HepG2 (cell line): Measurements from ENCODE around the gene QRSL1. TPM values are rescaled to one million over a fixed set of nuclear protein-coding genes. Genes with fewer than 3 reads are reported as not detected.
"Not testable (repeated sequence)": the region's sequence is repeated elsewhere in the genome, so short reads cannot be mapped to it uniquely, and the experiment has no call there.

ENCODE experiments used
- ATAC-seq: fragments of 200-7000 bp; cut with Tn5 transposase; 3 replicates; pipeline ENCODE4 v1.9.1; 2020; ENCODE audit warnings: mild to moderate bottlenecking, moderate library complexity
- BruUV-seq: library from RNA; stranded (reverse); fragments of 400-500 nt; replicated peaks from 2 replicates; lab custom pipeline; 2021; lab: Mats Ljungman, UMichigan
- CTCF ChIA-PET: fragments of 300-600 bp; formaldehyde crosslinking; extraction: SDS; loops from one replicate; lab custom pipeline; 2021; ENCODE audit warnings: low total read pairs, inconsistent platforms, low intra/inter-chr PET ratio; lab: Yijun Ruan, JAX
- POLR2A ChIA-PET: fragments of 350-600 bp; sonication (Branson Sonifier 250); formaldehyde crosslinking; loops from one replicate; lab custom pipeline; 2020; ENCODE audit warnings: antibody characterized with exemption, inconsistent platforms; lab: Yijun Ruan, JAX
- DNase-seq: peaks from one replicate; pipeline ENCODE4 v3.0.0-alpha.2; 2015; ENCODE audit warnings: low spot score
- FAIRE-seq: peaks from 3 replicates; lab custom pipeline; 2011; peaks lifted over from hg19 to GRCh38; lab: Jason Lieb, UNC
- H2AFZ ChIP-seq: one replicate; pipeline ENCODE4 v1.6.1; 2011; ENCODE audit warnings: low read length, inconsistent platforms
- H3K27ac ChIP-seq: fragments of 300-600 bp; 3 replicates; pipeline ENCODE4 v1.8.0; 2011; ENCODE audit warnings: mixed run types, mild to moderate bottlenecking, mixed read lengths, low read length, inconsistent platforms; ENCODE audit not compliant: insufficient read depth; ENCODE audit errors: extremely low read length
- H3K27me3 ChIP-seq, 2 experiments: fragments of 200-600 bp in 1 of 2; 2 replicates in 1 of 2; 3 replicates in 1 of 2; pipeline versions ENCODE4 v1.6.0 to v1.8.0; 2011; ENCODE audit warnings: low read length in 2 of 2, mild to moderate bottlenecking in 2 of 2, moderate library complexity in 2 of 2, inconsistent platforms in 1 of 2; ENCODE audit not compliant: insufficient read depth in 2 of 2, control insufficient read depth in 1 of 2
- H3K36me3 ChIP-seq, 2 experiments: fragments of 200-600 bp in 1 of 2; replicated peaks in 1 of 2; 2 replicates in 1 of 2; 3 replicates in 1 of 2; pipeline versions ENCODE4 v1.5.1 to v1.8.0; 2011; ENCODE audit warnings: low read length in 2 of 2, inconsistent platforms in 1 of 2; ENCODE audit not compliant: insufficient read depth in 2 of 2, control insufficient read depth in 1 of 2
- H3K4me1 ChIP-seq: 2 replicates; pipeline ENCODE4 v1.5.1; 2012; ENCODE audit warnings: low read length, inconsistent platforms; ENCODE audit not compliant: insufficient read depth
- H3K4me2 ChIP-seq: 2 replicates; pipeline ENCODE4 v1.6.0; 2011; ENCODE audit warnings: low read depth, low read length, inconsistent platforms
- H3K4me3 ChIP-seq, 3 experiments: fragments of 200-600 bp in 1 of 3; sonication (generic), shearing (Covaris generic) in 1 of 3; replicated peaks in 1 of 3; 2 replicates each; pipeline ENCODE4 v1.5.1; 2011 to 2016; ENCODE audit warnings: low read length in 3 of 3, inconsistent platforms in 2 of 3, low read depth in 2 of 3, mild to moderate bottlenecking in 2 of 3, control low read depth in 1 of 3, mixed read lengths in 1 of 3; ENCODE audit not compliant: insufficient read depth in 1 of 3
- H3K79me2 ChIP-seq: one replicate; pipeline ENCODE4 v1.6.1; 2011; ENCODE audit warnings: low read length, inconsistent platforms; ENCODE audit not compliant: insufficient read depth
- H3K9ac ChIP-seq: 2 replicates; pipeline ENCODE4 v1.6.0; 2011; ENCODE audit warnings: mild to moderate bottlenecking, low read depth, low read length, inconsistent platforms; ENCODE audit not compliant: insufficient read depth
- H3K9me3 ChIP-seq: 2 replicates; pipeline ENCODE4 v1.5.1; 2012; ENCODE audit warnings: mild to moderate bottlenecking, low read length
- H4K20me1 ChIP-seq: 2 replicates; pipeline ENCODE4 v1.6.0; 2011; ENCODE audit warnings: inconsistent platforms, mild to moderate bottlenecking, low read length, moderate library complexity; ENCODE audit not compliant: insufficient read depth
- WGBS: methylation state at CpG from one replicate; pipeline ENCODE4 v1.1.6; 2017; ENCODE audit warnings: low lambda C conversion rate; 5-methylcytosine and 5-hydroxymethylcytosine counted together
- in situ Hi-C: cut with HindIII; loops from 2 replicates; pipeline ENCODE4 v1.10.0; 2017; ENCODE audit warnings: low pct_unique_long_range_greater_than_20kb; ENCODE audit not compliant: extremely low pct_ligation_motif_present
- intact Hi-C: fragments of 100-400 bp; cut with micrococcal nuclease; formaldehyde crosslinking; loops from one replicate; pipeline ENCODE4 v1.10.0; 2022; ENCODE audit not compliant: unreplicated experiment
- polyA plus RNA-seq, 8 experiments: library from polyadenylated mRNA; depleted of rRNA in 3 of 8; stranded (reverse) in 7 of 8; unstranded in 1 of 8; fragments of >200 nt; fragmentation: Illumina TruSeq in 4 of 8; extraction: Trizol in 4 of 8; gene quantifications; 2 replicates each; pipeline versions ENCODE4 v1.2.1 to v1.2.3, GENCODE V29; 2011 to 2016; ENCODE audit warnings: low read depth in 4 of 8, missing spikeins in 1 of 8, mixed read lengths in 1 of 8; ENCODE audit not compliant: insufficient read depth in 1 of 8
- total RNA-seq, 5 experiments: library from RNA; depleted of rRNA; stranded (reverse); fragments of >200 nt; fragmentation: Illumina TruSeq; extraction: Trizol; gene quantifications; 2 replicates each; pipeline ENCODE4 v1.2.3, GENCODE V29; 2016; ENCODE audit warnings: low read depth in 1 of 5
- TF ChIP-seq, protein P1 (sequence below): IDR thresholded peaks from 2 replicates; pipeline ENCODE4 v1.6.1; 2016; ENCODE audit warnings: low read depth, missing genetic modification reagents, missing compliant biosample characterization

Gene QRSL1
- total and polyA plus RNA-seq, 2 of the 13 experiments (the other 11 are each of a cell fraction or from before 2014, with no cell fraction given), result 8.2 to 22.3 TPM

DNA sequence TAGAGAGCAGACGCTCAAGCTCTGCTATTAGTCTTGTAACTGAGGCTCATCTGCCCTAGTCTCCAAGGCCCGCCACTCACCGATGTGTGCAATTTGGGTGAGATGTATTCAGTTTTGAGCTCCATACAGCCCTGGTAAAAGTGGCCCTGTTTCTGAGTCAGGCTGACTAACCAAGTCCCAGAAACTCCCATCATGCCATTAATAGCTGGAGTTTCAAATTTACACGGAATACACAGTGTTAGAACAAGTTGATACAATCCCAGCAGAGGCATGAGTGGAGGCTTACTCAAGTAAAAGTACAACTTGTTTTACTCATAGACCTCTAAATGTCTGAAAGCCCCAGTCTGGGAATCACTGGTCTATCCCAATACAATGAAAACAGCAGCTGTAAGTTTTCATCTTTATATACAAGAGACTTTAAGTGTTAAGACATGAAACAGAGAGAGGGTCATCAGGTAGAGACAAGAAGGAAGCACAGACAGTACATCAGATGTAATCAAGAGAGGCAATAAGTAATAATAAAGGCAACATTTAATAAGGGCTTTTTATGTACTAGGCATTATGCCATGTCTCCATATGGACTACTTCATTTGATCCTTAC lies 42.5 kb upstream of the QRSL1 start (continued):
- TF ChIP-seq, protein P1, sequence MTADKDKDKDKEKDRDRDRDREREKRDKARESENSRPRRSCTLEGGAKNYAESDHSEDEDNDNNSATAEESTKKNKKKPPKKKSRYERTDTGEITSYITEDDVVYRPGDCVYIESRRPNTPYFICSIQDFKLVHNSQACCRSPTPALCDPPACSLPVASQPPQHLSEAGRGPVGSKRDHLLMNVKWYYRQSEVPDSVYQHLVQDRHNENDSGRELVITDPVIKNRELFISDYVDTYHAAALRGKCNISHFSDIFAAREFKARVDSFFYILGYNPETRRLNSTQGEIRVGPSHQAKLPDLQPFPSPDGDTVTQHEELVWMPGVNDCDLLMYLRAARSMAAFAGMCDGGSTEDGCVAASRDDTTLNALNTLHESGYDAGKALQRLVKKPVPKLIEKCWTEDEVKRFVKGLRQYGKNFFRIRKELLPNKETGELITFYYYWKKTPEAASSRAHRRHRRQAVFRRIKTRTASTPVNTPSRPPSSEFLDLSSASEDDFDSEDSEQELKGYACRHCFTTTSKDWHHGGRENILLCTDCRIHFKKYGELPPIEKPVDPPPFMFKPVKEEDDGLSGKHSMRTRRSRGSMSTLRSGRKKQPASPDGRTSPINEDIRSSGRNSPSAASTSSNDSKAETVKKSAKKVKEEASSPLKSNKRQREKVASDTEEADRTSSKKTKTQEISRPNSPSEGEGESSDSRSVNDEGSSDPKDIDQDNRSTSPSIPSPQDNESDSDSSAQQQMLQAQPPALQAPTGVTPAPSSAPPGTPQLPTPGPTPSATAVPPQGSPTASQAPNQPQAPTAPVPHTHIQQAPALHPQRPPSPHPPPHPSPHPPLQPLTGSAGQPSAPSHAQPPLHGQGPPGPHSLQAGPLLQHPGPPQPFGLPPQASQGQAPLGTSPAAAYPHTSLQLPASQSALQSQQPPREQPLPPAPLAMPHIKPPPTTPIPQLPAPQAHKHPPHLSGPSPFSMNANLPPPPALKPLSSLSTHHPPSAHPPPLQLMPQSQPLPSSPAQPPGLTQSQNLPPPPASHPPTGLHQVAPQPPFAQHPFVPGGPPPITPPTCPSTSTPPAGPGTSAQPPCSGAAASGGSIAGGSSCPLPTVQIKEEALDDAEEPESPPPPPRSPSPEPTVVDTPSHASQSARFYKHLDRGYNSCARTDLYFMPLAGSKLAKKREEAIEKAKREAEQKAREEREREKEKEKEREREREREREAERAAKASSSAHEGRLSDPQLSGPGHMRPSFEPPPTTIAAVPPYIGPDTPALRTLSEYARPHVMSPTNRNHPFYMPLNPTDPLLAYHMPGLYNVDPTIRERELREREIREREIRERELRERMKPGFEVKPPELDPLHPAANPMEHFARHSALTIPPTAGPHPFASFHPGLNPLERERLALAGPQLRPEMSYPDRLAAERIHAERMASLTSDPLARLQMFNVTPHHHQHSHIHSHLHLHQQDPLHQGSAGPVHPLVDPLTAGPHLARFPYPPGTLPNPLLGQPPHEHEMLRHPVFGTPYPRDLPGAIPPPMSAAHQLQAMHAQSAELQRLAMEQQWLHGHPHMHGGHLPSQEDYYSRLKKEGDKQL (CRISPR knock-in tag), result no peak

DNA sequence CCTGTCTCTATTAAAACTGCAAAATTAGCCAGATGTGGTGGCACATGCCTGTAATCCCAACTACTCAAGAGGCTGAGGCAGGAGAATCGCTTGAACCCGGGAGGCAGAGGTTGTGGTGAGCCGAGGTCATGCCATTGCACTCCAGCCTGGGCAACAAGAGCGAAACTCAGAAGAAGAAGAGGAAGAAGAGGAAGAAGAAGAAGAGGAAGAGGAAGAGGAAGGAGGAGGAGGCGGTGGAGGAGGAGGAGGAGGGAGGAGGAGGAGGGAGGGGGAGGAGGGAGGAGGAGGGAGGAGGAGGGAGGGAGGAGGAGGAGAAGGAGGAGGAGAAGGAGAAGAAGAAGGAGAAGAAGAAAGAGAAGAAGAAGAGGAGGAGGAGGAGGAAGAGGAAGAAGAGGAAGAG lies 40.4 kb upstream of the QRSL1 start:
- ATAC-seq, H3K9ac ChIP-seq, H3K9me3 ChIP-seq, POLR2A ChIA-PET, BruUV-seq, H3K27me3 ChIP-seq, H2AFZ ChIP-seq, DNase-seq, FAIRE-seq, H4K20me1 ChIP-seq, CTCF ChIA-PET, in situ Hi-C loops, H3K4me1 ChIP-seq, H3K4me2 ChIP-seq, H3K36me3 ChIP-seq, H3K4me3 ChIP-seq, intact Hi-C loops, H3K27ac ChIP-seq, H3K79me2 ChIP-seq: not testable (repeated sequence)
- 79% methylated on average over 5 of the region's 5 CpGs for WGBS
